GM19238 (cell line): ENCODE results near the gene SPRR2D.
"Not testable (repeated sequence)": the region's sequence is repeated elsewhere in the genome, so short reads cannot be mapped to it uniquely, and the experiment has no call there.

Source experiments
- DNase-seq: peaks from one replicate; pipeline ENCODE4 v3.0.0; 2011; ENCODE audit warnings: low spot score; ENCODE audit not compliant: insufficient read length

Gene SPRR2D

DNA sequence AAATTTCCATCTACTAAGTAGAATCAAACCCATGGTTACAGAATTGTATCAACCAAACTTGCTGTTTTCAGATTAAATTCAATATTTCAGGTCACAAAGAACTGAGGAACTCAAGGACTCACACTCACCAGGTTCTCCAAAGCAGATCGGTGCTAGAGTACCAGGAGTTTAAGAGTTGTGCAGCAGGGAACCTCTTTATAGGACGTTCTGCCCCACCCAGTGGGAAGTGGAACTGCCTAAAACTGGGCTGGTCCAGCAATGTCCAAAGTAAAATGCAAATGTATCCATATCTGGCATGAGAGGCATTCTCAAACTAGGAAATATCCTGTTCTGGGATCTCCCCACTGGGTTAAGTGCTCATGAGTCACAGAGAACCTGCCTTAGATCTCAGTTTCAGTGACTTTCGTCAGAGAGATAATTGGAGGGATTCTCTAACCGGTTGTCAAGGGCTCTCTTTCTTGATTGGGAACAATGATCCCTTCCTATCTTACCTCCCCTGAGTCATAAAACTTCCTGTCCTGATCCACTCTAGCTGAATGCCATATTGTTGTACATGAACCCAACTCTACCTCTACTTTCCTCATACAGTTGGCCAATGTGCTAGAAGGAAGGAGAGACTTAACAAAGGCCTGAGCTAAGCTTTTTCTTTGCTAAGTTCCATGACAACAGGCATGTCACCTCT is at the start of gene SPRR2D:
TSS of gene SPRR2D (minus strand) at position 171 of the 682 bp plus-strand sequence. CDS start 774 bp downstream, outside the sequence.
- DNase-seq, result no peak

DNA sequence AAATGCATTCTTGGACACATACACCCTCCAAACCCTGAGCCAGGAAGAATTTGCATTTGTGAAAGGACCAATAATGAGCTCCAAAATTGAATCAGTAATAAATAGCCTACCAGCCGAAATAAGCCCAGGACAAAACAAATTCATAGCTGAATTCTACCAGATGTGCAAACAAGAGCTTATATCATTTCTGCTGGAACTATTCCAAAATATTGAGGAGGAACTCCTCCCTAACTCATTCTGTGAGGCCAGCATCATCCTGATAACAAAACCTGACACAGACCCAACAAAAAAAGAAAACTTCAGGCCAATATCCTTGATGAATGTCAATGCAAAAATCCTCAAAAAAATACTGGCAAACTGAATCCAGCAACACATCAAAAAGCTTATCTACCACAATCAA is 46.7 kb upstream of the SPRR2D start:
- DNase-seq, result no peak

- no peak for DNase-seq
Observed at GRCh38 chr1:153081736-153082135, 40.8 kb upstream of the SPRR2D start.

- no peak for DNase-seq
Observed at GRCh38 chr1:153072806-153073726, 32.1 kb upstream of the SPRR2D start.

GRCh38 chr1:153071511-153071910 is 30.6 kb upstream of the SPRR2D start, which contains the start of gene SPRR2B:
TSS of gene SPRR2B (minus strand) at chr1:153071611. CDS start at chr1:153070839, 772 bp downstream.
- DNase-seq, result no peak

GRCh38 chr1:153070243-153070642 is 29.3 kb upstream of the SPRR2D start:
- no peak for DNase-seq

- DNase-seq, result no peak
Observed at GRCh38 chr1:153058826-153059784, 18.2 kb upstream of the SPRR2D start.

GRCh38 chr1:153058154-153058553 is 17.2 kb upstream of the SPRR2D start:
- DNase-seq, result no peak

DNA sequence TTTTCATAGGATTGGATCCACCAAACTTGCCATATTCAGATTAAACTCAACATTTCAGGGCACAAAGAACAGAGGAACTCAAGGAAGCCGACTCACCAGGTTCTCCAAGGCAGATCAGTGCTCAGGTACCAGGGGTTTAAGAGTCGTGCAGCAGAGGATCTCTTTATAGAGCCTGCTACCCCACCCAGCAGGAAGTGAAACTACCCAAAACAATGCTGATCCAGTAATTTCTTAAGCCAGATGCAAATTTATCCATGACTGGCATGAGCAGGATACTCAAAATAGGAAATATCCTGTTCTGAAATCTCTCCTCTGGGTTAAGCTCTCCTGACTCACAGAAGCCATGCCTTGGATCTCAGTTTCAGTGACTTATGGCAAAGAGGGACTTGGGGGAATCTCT is 16.5 kb upstream of the SPRR2D start, which contains the start of gene SPRR2A:
TSS of gene SPRR2A (minus strand) at position 138 of the 400 bp plus-strand sequence. CDS start 777 bp downstream, outside the sequence.
- no peak for DNase-seq

- DNase-seq, result not testable (repeated sequence)
Observed at GRCh38 chr1:153056111-153056510, 15.2 kb upstream of the SPRR2D start.

- no peak for DNase-seq
Observed at GRCh38 chr1:153049211-153049610, 8.3 kb upstream of the SPRR2D start.

GRCh38 chr1:153035211-153035610 is 5.7 kb downstream of the SPRR2D start:
- no peak for DNase-seq

DNA sequence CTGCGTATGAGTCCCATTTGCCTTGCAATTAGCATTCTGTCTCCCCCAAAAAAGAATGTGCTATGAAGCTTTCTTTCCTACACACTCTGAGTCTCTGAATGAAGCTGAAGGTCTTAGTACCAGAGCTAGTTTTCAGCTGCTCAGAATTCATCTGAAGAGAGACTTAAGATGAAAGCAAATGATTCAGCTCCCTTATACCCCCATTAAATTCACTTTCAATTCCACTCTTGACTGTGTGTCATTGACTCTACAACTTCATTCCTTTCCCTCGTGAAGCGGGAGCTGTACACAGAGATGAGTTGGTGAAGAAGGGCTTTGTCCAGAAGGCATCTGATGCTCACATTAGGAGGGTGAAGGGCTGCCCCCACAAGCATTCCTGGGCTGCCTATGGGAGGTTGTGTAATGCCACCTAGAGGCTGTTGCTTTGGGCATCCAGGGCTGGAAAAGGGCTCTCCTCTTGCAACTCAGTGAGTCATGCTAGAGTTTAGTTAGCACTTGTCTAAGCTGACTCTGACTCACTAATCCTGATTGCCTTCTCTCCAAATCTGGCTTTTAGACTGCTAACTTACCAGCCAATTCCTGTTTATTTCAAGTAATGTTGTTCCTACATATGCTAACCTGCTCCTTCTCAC is 8.1 kb downstream of the SPRR2D start:
- DNase-seq, result no peak

- no peak for DNase-seq
Observed at GRCh38 chr1:153032073-153032472, 8.8 kb downstream of the SPRR2D start.

GRCh38 chr1:153030895-153031294 is 10.0 kb downstream of the SPRR2D start, which contains the start of gene SPRR1B:
TSS of gene SPRR1B (plus strand) at chr1:153031203. CDS start at chr1:153032346, 1,143 bp downstream.
- DNase-seq, result no peak

- DNase-seq, result no peak
Observed at GRCh38 chr1:153028766-153029165, 12.2 kb downstream of the SPRR2D start.

DNA sequence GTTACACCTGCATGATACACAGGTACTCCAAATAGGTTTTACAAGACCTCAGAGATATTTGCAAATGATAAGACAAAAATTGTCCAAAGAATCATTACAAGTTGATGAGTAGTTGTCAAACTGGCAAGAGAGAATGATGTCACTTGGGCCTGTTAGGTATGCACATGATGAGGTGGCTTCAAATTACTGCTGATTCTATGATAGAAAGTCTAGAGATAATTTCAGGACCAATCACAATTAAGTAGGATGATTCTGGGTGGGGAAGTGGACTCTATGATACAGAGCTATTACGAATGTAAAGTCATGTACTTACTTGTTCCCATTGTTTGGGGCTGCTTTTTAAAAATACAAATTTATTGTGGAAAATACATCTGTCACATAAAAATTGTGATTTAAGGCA is 15.1 kb downstream of the SPRR2D start:
- no peak for DNase-seq

GRCh38 chr1:153024413-153024812 is 16.5 kb downstream of the SPRR2D start:
- DNase-seq, result no peak

DNA sequence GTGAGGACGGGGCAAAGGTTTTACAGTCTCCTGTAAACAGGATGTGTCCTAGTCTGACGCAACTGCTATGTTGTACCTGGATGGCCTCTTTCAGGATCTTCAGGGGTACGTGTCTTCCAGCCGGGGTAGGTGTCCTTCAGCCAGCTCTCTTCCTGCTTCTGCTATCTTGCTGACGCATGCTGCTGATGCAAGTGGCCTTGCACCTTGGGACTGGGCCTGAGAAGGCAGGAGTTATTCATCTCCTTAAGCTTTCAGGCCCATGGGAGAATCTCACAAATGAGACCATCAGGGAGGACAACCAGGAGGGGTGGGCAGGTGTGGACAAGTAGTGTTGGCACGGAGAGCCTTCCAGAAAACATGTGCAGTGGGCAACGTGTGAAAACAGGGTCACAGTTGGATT is 17.8 kb downstream of the SPRR2D start:
- no peak for DNase-seq

- DNase-seq, result not testable (repeated sequence)
Observed at GRCh38 chr1:153022340-153022739, 18.6 kb downstream of the SPRR2D start.
